GM12878 (cell line): ENCODE results near the gene TMEM212.

Source experiments
- EP300 ChIP-seq, 2 experiments: fragments of 150-350 bp in 1 of 2; IDR thresholded peaks; 2 replicates each; pipeline ENCODE4 v1.6.1; 2011 to 2012; ENCODE audit warnings: low read depth in 2 of 2, low read length in 2 of 2, borderline replicate concordance in 1 of 2, improper control_type of control experiment in 1 of 2, inconsistent platforms in 1 of 2; ENCODE audit not compliant: control insufficient read depth in 1 of 2
- ETV6 ChIP-seq, 2 experiments: fragments of 450-650 bp in 1 of 2; IDR thresholded peaks in 1 of 2; conservative IDR thresholded peaks in 1 of 2; 2 replicates each; pipeline ENCODE4 v1.6.1; 2014; ENCODE audit warnings: antibody characterized with exemption in 1 of 2, borderline replicate concordance in 1 of 2, low read depth in 1 of 2, mild to moderate bottlenecking in 1 of 2, moderate library complexity in 1 of 2
- HDAC6 ChIP-seq: fragments of 200-600 bp; sonication (generic); IDR thresholded peaks from one replicate; pipeline ENCODE4 v1.8.0; 2017; ENCODE audit warnings: antibody characterized with exemption; ENCODE audit not compliant: unreplicated experiment
- PKNOX1 ChIP-seq: fragments of 450-650 bp; IDR thresholded peaks from 2 replicates; pipeline ENCODE4 v1.6.1; 2016; ENCODE audit warnings: mild to moderate bottlenecking
- POLR2A ChIP-seq: IDR thresholded peaks from 2 replicates; pipeline ENCODE4 v1.6.1; 2011; ENCODE audit warnings: low read depth, mild to moderate bottlenecking, low read length
- PRDM15 ChIP-seq: fragments of 450-650 bp; formaldehyde crosslinking; IDR thresholded peaks from 2 replicates; pipeline ENCODE4 v1.4.0; 2020; ENCODE audit warnings: mild to moderate bottlenecking, moderate library complexity
- TAF1 ChIP-seq: IDR thresholded peaks from 2 replicates; pipeline ENCODE4 v1.6.1; 2011; ENCODE audit warnings: mild to moderate bottlenecking, low read depth, low read length, borderline replicate concordance
- ZNF207 ChIP-seq: fragments of 450-650 bp; IDR thresholded peaks from 2 replicates; pipeline ENCODE4 v1.6.1; 2014; ENCODE audit warnings: antibody characterized with exemption, mild to moderate bottlenecking, borderline replicate concordance

GRCh38 chr3:171849617-171850319, 6.6 kb downstream of the TMEM212 start:
- TF ChIP-seq HDAC6 = no peak
- TF ChIP-seq TAF1 = no peak
- TF ChIP-seq ETV6 (conservative IDR thresholded peaks at IDR 0.05 in 1 of 2, IDR thresholded peaks at IDR 0.05 in 1 of 2; ENCODE audit: borderline replicate concordance in 1 of 2, low read depth in 1 of 2) = no peak
- no peak for TF ChIP-seq POLR2A
- no peak for TF ChIP-seq PKNOX1
- no peak for TF ChIP-seq PRDM15 (CRISPR knock-in tag)
- no peak for TF ChIP-seq EP300 (IDR thresholded peaks at IDR 0.05; ENCODE audit: borderline replicate concordance in 1 of 2, control insufficient read depth in 1 of 2, low read depth in 2 of 2, low read length in 2 of 2)
- TF ChIP-seq ZNF207 = no peak
